ENCODE data around the gene EPHX1.

The EPHX1 gene

DNA sequence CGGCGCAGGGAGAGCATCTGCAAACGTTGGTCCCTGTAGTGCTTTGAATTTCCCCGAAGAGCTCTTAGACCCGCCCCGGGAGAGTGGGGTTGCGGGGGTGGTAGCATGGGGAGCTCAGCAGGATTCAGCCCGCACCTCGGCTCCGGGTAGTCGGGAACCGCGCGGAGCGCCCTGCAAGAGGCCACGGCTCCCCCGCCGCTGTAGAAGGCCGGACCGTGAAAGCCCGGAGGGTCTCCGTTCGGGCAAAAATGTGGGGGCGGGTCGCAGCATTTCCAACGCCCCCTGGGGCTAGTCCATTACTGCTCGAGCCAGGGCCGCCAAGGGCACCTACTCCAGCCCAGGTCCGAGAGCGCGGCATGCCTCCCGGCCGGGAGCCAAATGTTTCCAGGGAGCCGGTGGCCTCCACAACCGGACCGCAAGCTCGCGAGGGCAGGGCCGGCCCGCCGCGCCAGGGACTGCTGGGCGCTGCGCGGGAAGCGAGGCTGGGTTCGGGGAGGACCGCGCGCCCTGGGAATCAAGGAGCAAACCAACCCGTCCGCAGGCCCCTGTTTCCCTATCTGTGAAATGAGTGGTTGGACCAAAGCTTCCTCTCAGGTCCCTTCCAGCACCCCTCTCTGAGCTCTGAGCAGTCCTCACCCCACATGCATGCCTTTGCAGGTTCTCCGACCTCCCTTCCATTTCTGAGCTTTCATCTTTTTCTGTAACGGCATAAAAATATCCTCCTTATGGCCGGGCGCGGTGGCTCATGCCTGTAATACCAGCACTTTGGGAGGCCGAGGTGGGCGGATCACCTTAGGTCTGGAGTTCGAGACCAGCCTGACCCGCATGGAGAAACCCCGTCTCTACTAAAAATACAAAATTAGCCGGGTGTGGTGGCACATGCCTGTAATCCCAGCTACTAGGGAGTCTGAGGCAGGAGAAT is 73.0 kb downstream of the EPHX1 start:
- Histone ChIP-seq H3K4me3 (ENCODE audit: low read length) (peak overlapping the region; percentile 85), H4K20me1 (ENCODE audit: insufficient read depth, low read length) (no peaks in the 10 kb centered on the region), H3K9ac (ENCODE audit: low read length) (peak overlapping the region; percentile 84), H3K79me2 (ENCODE audit: low read length) (peaks cover 13% of the 10 kb centered on the region; the same call in 1 of the 2 replicates), H3K36me3 (replicated peaks; ENCODE audit: low read depth, low read length) (no peaks in the 10 kb centered on the region), H3K9me3 (ENCODE audit: insufficient read depth, low read length) (no peaks in the 10 kb centered on the region), H3K4me2 (ENCODE audit: low read length) (peak overlapping the region; percentile 81), H2AFZ (ENCODE audit: low read depth, low read length) (peak overlapping the region; percentile 65; the same call in 1 of the 2 replicates), H3K4me1 (ENCODE audit: low read length) (peaks cover 13% of the 10 kb centered on the region), H3K27me3 (ENCODE audit: low read depth, low read length) (no peaks in the 10 kb centered on the region), H3K27ac (ENCODE audit: low read length) (peak overlapping the region; percentile 14; the same call in 1 of the 2 replicates)
- TF ChIP-seq, protein P1, sequence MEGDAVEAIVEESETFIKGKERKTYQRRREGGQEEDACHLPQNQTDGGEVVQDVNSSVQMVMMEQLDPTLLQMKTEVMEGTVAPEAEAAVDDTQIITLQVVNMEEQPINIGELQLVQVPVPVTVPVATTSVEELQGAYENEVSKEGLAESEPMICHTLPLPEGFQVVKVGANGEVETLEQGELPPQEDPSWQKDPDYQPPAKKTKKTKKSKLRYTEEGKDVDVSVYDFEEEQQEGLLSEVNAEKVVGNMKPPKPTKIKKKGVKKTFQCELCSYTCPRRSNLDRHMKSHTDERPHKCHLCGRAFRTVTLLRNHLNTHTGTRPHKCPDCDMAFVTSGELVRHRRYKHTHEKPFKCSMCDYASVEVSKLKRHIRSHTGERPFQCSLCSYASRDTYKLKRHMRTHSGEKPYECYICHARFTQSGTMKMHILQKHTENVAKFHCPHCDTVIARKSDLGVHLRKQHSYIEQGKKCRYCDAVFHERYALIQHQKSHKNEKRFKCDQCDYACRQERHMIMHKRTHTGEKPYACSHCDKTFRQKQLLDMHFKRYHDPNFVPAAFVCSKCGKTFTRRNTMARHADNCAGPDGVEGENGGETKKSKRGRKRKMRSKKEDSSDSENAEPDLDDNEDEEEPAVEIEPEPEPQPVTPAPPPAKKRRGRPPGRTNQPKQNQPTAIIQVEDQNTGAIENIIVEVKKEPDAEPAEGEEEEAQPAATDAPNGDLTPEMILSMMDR (IDR thresholded peaks at IDR 0.05; ENCODE audit: low read depth, low read length), result no peak
- no peak for TF ChIP-seq EZH2phosphoT487 (IDR thresholded peaks at IDR 0.05; ENCODE audit: low read depth)

DNA sequence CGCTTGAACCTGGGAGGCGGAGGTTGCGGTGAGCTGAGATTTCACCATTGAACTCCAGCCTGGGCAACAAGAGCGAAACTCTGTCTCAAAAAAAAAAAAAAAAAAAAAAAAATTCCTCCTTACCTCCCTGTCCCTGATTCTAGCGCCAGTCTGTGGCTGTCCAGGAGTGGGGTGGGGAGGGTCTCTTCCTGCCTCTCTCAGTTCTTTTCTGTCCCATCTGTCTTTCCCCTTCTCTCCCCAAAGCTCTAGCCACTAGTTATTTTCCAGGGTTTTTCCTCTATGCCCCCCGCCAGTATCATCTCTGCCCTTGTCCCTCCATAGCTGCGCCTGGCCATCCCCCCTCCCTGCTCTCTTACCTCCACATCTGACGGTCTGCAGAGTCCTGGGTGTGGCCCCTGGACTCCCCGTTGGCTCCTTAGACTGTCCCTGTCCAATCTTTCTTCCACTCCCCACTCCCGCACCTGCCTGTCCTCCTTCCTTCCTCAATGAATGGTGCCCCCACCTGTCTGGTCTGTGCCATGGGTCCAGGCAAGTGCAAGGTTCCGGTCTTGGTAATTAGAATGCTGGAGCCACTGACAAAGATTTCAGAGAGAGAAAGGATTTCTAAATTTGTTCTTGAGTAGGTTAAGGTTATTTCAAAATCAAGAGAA is 73.8 kb downstream of the EPHX1 start:
- H3K9me3 ChIP-seq (ENCODE audit: insufficient read depth, low read length), result no peaks in the 10 kb centered on the region
- H3K27me3 ChIP-seq (ENCODE audit: low read depth, low read length), result no peaks in the 10 kb centered on the region
- TF ChIP-seq, protein P1 (IDR thresholded peaks at IDR 0.05; ENCODE audit: low read depth, low read length), result peak; percentile 67
- no peak for TF ChIP-seq EZH2phosphoT487 (IDR thresholded peaks at IDR 0.05; ENCODE audit: low read depth)
- H3K79me2 ChIP-seq (ENCODE audit: low read length), result peaks cover 13% of the 10 kb centered on the region; the same call in 1 of the 2 replicates
- H2AFZ ChIP-seq (ENCODE audit: low read depth, low read length), result no peak overlapping the region
- peak overlapping the region; percentile 84 for H3K9ac ChIP-seq (ENCODE audit: low read length)
- peak overlapping the region; percentile 81 for H3K4me2 ChIP-seq (ENCODE audit: low read length)
- H3K36me3 ChIP-seq (replicated peaks; ENCODE audit: low read depth, low read length), result no peaks in the 10 kb centered on the region
- H4K20me1 ChIP-seq (ENCODE audit: insufficient read depth, low read length), result no peaks in the 10 kb centered on the region
- no peak overlapping the region for H3K27ac ChIP-seq (ENCODE audit: low read length)
- peaks cover 13% of the 10 kb centered on the region for H3K4me1 ChIP-seq (ENCODE audit: low read length)
- peak overlapping the region; percentile 85 for H3K4me3 ChIP-seq (ENCODE audit: low read length)

DNA sequence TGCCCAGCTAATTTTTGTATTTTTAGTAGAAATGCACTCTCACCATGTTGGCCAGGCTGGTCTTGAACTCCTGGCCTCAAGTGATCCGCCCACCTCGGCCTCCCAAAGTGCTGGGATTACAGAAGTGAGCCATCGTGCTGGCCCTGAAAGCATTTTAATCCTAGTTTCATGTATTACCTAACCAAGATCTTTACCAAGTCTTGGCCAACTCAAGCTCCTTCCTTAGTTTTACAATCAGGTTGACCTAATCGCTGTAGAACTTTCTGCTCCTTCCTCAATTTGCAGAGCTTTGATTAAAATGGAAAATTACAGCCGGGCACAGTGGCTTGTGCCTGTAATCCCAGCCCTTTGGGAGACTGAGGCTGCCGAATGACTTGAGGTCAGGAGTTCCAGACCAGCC is 75.4 kb downstream of the EPHX1 start:
- Histone ChIP-seq H3K79me2 (ENCODE audit: low read length) (peaks cover 13% of the 10 kb centered on the region; the same call in 1 of the 2 replicates), H3K27ac (ENCODE audit: low read length) (no peak overlapping the region), H3K4me1 (ENCODE audit: low read length) (peaks cover 13% of the 10 kb centered on the region), H3K27me3 (ENCODE audit: low read depth, low read length) (no peaks in the 10 kb centered on the region), H3K4me3 (ENCODE audit: low read length) (no peak overlapping the region), H3K9ac (ENCODE audit: low read length) (no peak overlapping the region), H3K4me2 (ENCODE audit: low read length) (no peak overlapping the region), H4K20me1 (ENCODE audit: insufficient read depth, low read length) (no peaks in the 10 kb centered on the region), H2AFZ (ENCODE audit: low read depth, low read length) (no peak overlapping the region), H3K36me3 (replicated peaks; ENCODE audit: low read depth, low read length) (no peaks in the 10 kb centered on the region), H3K9me3 (ENCODE audit: insufficient read depth, low read length) (no peaks in the 10 kb centered on the region)
- TF ChIP-seq, protein P1 (IDR thresholded peaks at IDR 0.05; ENCODE audit: low read depth, low read length), result no peak
- TF ChIP-seq EZH2phosphoT487 (IDR thresholded peaks at IDR 0.05; ENCODE audit: low read depth), result no peak

Data from OCI-LY3 (cell line).